Measurements from ENCODE around the gene WASF1.
"Not testable (repeated sequence)": the region's sequence is repeated elsewhere in the genome, so short reads cannot be mapped to it uniquely, and the experiment has no call there.

The WASF1 gene

DNA sequence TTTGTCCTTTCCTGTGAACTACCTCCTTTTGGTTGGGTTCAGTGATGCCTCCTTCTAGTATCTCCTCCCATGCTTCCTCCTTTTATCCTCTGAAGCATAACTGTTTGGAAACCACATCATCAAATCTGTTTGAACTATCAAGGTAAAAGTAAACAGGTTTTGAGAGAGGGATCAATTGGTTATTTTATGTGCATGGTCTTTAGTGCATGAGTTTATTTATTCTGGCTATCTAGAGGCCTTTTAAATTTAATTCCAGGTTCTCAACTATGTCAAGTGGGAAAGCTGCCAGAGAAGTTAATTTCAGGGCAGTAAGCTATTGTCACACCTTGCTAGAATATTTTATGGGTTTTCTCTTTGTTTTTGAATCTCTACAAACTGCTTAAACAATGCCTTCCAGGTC lies 54.1 kb downstream of the WASF1 start:
- Histone ChIP-seq H3K9me3 (ENCODE audit: control insufficient read depth, low read length) (no peaks in the 10 kb centered on the region), H3K4me3 (ENCODE audit: insufficient read depth, low read depth, low read length) (no peak overlapping the region), H3K27ac (ENCODE audit: insufficient read depth, low read depth, low read length, poor library complexity, severe bottlenecking) (no peak overlapping the region), H3K4me1 (ENCODE audit: control insufficient read depth, insufficient read depth, low read length) (no peaks in the 10 kb centered on the region), H3K36me3 (ENCODE audit: control insufficient read depth, insufficient read depth, low read length) (peaks cover 20% of the 10 kb centered on the region), H3K27me3 (ENCODE audit: control insufficient read depth, insufficient read depth, low read length, poor library complexity, severe bottlenecking) (no peaks in the 10 kb centered on the region)

DNA sequence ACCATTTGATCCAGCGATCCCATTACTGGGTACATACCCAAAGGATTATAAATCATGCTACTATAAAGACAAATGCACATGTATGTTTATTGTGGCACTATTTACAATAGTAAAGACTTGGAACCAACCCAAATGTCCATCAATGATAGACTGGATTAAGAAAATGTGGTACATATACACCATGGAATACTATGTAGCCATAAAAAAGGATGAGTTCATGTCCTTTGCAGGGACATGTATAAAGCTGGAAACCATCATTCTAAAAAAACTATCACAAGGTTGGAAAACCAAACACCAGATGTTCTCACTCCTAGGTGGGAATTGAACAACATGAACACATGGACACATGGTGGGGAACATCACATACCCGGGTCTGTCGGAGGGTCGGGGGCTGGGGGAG lies 57.8 kb downstream of the WASF1 start:
- H3K9me3 ChIP-seq (ENCODE audit: control insufficient read depth, low read length); H3K27me3 ChIP-seq (ENCODE audit: control insufficient read depth, insufficient read depth, low read length, poor library complexity, severe bottlenecking); H3K27ac ChIP-seq (ENCODE audit: insufficient read depth, low read depth, low read length, poor library complexity, severe bottlenecking); H3K4me1 ChIP-seq (ENCODE audit: control insufficient read depth, insufficient read depth, low read length); H3K4me3 ChIP-seq (ENCODE audit: insufficient read depth, low read depth, low read length): not testable (repeated sequence)
- peaks cover 20% of the 10 kb centered on the region for H3K36me3 ChIP-seq (ENCODE audit: control insufficient read depth, insufficient read depth, low read length)
- 87 to 89% methylated on average over 4 of the region's 4 CpGs for WGBS, 2 experiments

DNA sequence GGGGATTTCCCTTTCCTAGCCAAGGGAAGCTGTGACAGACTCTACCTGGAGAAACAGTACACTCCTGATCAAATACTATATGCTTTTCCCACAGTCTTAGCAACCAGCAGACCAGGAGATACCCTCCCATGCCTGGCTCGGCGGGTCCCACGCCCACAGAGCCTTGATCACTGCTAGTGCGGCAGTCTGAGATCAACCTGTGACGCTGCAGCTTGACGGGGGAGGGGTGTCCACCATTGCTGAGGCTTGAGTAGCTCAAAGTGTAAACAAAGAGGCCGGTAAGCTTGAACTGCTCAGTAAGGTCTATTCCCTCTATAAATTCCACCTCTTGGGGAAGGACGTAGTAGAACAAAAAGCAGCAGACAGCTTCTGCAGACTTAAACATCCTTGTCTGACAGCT lies 63.2 kb downstream of the WASF1 start:
- Histone ChIP-seq H3K27ac (ENCODE audit: insufficient read depth, low read depth, low read length, poor library complexity, severe bottlenecking) (no peak overlapping the region), H3K4me3 (ENCODE audit: insufficient read depth, low read depth, low read length) (no peak overlapping the region), H3K27me3 (ENCODE audit: control insufficient read depth, insufficient read depth, low read length, poor library complexity, severe bottlenecking) (no peaks in the 10 kb centered on the region), H3K9me3 (ENCODE audit: control insufficient read depth, low read length) (no peaks in the 10 kb centered on the region), H3K4me1 (ENCODE audit: control insufficient read depth, insufficient read depth, low read length) (no peaks in the 10 kb centered on the region), H3K36me3 (ENCODE audit: control insufficient read depth, insufficient read depth, low read length) (no peaks in the 10 kb centered on the region)
- WGBS, 2 experiments: 82 to 85% methylated on average over 8 of the region's 8 CpGs

DNA sequence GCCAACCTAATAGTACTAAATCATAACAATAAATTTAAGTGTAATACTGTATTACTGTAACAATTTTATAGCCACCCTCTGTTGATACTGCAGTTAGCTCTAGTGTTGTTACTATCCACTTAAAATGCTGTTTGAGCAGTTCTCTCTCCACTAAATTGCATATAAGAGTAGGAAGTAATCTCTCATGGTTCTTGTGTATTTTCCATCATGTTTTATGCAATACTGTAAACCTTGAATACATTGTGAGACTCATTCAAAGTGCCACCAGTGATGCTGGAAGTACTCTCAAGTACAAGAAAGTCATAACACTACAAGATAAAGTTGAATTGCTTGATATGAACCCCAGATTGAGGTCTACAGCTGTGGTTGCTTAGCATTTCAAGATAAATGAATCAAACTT lies 65.5 kb downstream of the WASF1 start:
- no peak overlapping the region for H3K27ac ChIP-seq (ENCODE audit: insufficient read depth, low read depth, low read length, poor library complexity, severe bottlenecking)
- no peaks in the 10 kb centered on the region for H3K36me3 ChIP-seq (ENCODE audit: control insufficient read depth, insufficient read depth, low read length)
- no peak overlapping the region for H3K4me3 ChIP-seq (ENCODE audit: insufficient read depth, low read depth, low read length)
- no peaks in the 10 kb centered on the region for H3K4me1 ChIP-seq (ENCODE audit: control insufficient read depth, insufficient read depth, low read length)
- H3K27me3 ChIP-seq (ENCODE audit: control insufficient read depth, insufficient read depth, low read length, poor library complexity, severe bottlenecking): no peaks in the 10 kb centered on the region
- no peaks in the 10 kb centered on the region for H3K9me3 ChIP-seq (ENCODE audit: control insufficient read depth, low read length)

DNA sequence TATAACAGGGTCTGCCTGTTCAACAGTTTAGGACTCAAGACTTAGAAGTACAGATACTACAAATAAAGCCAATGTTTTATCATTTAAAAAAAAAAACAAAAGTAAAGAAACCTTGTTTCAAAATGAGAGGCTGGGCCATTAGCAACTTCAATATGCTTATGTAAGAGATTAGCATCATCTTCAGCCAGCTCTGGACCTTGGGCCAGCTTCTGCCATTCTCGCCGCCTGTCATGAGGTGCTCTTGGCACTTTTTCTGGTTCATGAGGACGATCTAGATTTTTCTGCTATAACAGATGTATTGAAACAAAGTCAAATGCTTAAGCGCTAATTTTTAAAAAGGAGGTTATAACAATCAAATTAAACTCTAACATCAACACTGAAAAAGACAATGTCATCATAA lies 74.2 kb downstream of the WASF1 start:
- 94 to 98% methylated on average over 3 of the region's 4 CpGs for WGBS, 2 experiments
- H3K27ac ChIP-seq (ENCODE audit: insufficient read depth, low read depth, low read length, poor library complexity, severe bottlenecking): no peak overlapping the region
- no peaks in the 10 kb centered on the region for H3K27me3 ChIP-seq (ENCODE audit: control insufficient read depth, insufficient read depth, low read length, poor library complexity, severe bottlenecking)
- peaks cover 21% of the 10 kb centered on the region for H3K36me3 ChIP-seq (ENCODE audit: control insufficient read depth, insufficient read depth, low read length)
- no peaks in the 10 kb centered on the region for H3K4me1 ChIP-seq (ENCODE audit: control insufficient read depth, insufficient read depth, low read length)
- no peaks in the 10 kb centered on the region for H3K9me3 ChIP-seq (ENCODE audit: control insufficient read depth, low read length)
- no peak overlapping the region for H3K4me3 ChIP-seq (ENCODE audit: insufficient read depth, low read depth, low read length)

DNA sequence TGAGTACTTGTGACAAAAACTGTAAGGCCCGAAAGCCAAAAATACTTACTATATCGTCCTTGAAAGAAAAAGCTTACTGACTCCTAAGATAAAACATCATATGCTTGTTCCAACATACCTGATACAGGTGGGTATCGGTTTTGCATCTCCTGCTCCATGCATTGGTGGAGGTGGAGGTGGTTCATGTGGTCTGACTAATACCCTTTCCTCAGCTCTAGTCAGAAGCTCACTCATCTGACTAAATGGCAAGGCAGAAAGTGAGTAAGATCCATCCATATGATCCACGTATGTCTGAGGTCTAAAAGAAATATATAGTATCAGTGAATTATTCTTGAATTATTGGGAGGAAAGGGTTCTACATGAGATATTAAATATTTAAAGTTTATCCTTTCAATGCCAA lies 76.2 kb downstream of the WASF1 start:
- H3K9me3 ChIP-seq (ENCODE audit: control insufficient read depth, low read length): no peaks in the 10 kb centered on the region
- no peak overlapping the region for H3K27ac ChIP-seq (ENCODE audit: insufficient read depth, low read depth, low read length, poor library complexity, severe bottlenecking)
- peaks cover 21% of the 10 kb centered on the region for H3K36me3 ChIP-seq (ENCODE audit: control insufficient read depth, insufficient read depth, low read length)
- 91 to 97% methylated on average over 4 of the region's 4 CpGs for WGBS, 2 experiments
- H3K4me3 ChIP-seq (ENCODE audit: insufficient read depth, low read depth, low read length): no peak overlapping the region
- no peaks in the 10 kb centered on the region for H3K27me3 ChIP-seq (ENCODE audit: control insufficient read depth, insufficient read depth, low read length, poor library complexity, severe bottlenecking)
- H3K4me1 ChIP-seq (ENCODE audit: control insufficient read depth, insufficient read depth, low read length): no peaks in the 10 kb centered on the region

DNA sequence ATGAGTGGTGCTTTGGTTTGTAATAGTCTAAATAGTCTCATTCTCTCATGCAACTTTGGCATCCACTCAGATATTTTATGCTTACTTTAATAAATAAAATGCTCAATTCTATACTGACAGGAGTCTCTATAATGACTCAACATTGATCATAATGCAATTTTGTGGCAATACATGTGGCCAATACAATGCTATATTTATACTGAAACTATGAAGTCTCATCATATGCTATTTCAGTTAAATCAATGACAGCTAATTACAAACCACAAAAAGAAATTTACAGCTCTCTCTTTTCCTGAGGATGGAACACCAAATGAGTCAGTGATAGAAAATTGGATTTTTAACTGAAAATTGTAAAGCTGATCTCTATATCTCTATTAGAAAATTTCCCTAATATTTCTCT lies 77.1 kb downstream of the WASF1 start:
- peaks cover 21% of the 10 kb centered on the region for H3K36me3 ChIP-seq (ENCODE audit: control insufficient read depth, insufficient read depth, low read length)

DNA sequence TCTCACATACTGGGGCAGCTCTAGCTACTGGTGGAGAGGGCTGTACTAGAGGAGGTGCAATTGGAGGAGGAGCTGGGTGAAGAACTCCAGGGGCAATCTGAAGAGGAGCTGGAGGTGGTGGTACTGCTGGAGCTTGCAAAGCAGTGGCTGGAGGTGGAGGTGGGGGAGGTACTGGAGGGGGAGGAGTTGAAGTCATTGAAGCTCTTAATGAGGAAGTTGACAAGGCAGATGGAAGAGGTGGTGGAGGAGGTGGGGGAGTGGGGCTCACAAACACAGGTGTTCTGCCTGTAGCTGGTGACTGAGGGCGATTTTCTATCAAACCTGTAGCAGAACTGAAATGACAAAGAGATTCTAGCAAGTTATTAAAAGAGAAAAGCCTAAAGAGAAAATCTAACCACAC lies 77.6 kb downstream of the WASF1 start:
- Histone ChIP-seq H3K4me3 (ENCODE audit: insufficient read depth, low read depth, low read length) (no peak overlapping the region), H3K27ac (ENCODE audit: insufficient read depth, low read depth, low read length, poor library complexity, severe bottlenecking) (no peak overlapping the region), H3K9me3 (ENCODE audit: control insufficient read depth, low read length) (no peaks in the 10 kb centered on the region), H3K4me1 (ENCODE audit: control insufficient read depth, insufficient read depth, low read length) (peaks cover 9% of the 10 kb centered on the region), H3K36me3 (ENCODE audit: control insufficient read depth, insufficient read depth, low read length) (peaks cover 21% of the 10 kb centered on the region), H3K27me3 (ENCODE audit: control insufficient read depth, insufficient read depth, low read length, poor library complexity, severe bottlenecking) (no peaks in the 10 kb centered on the region)
- 75 to 89% methylated on average over 1 of the region's 1 CpG for WGBS, 2 experiments

More for the DNA sequence above, 77.1 kb downstream of the WASF1 start:
- no peaks in the 10 kb centered on the region for H3K27me3 ChIP-seq (ENCODE audit: control insufficient read depth, insufficient read depth, low read length, poor library complexity, severe bottlenecking)
- peaks cover 6% of the 10 kb centered on the region for H3K4me1 ChIP-seq (ENCODE audit: control insufficient read depth, insufficient read depth, low read length)
- no peak overlapping the region for H3K4me3 ChIP-seq (ENCODE audit: insufficient read depth, low read depth, low read length)
- H3K9me3 ChIP-seq (ENCODE audit: control insufficient read depth, low read length): no peaks in the 10 kb centered on the region
- H3K27ac ChIP-seq (ENCODE audit: insufficient read depth, low read depth, low read length, poor library complexity, severe bottlenecking): no peak overlapping the region

DNA sequence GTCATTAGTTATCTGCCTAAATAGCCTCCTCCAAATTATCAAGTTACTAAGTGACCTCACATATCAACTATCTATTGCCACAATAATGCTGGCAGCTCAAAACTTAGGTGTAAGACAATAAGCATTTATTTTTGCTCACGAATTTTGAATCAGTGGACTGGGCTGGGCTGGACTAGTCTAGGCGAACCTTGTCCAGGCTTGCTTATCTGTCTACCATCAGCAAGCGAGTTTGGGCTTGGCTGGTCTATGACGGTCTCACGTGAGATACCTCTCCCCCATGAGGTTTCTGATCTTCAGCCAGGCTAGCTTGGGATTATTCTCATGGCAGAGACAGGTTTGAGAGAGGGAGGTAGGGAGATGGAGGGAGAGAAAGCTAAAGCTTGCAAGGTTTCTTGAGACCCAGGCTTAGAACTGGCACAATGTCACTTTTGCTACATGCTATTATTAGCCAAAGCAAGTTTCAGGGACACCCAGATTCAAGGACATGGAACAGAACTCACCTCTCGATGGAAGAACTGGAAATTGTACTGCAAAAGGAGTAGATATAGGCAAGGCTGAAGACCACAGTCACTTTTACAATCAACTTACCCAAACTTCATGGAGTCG lies 80.9 kb downstream of the WASF1 start:
- Histone ChIP-seq H3K4me1 (ENCODE audit: control insufficient read depth, insufficient read depth, low read length) (peaks cover 9% of the 10 kb centered on the region), H3K36me3 (ENCODE audit: control insufficient read depth, insufficient read depth, low read length) (peaks cover 17% of the 10 kb centered on the region), H3K9me3 (ENCODE audit: control insufficient read depth, low read length) (no peaks in the 10 kb centered on the region), H3K4me3 (ENCODE audit: insufficient read depth, low read depth, low read length) (no peak overlapping the region), H3K27me3 (ENCODE audit: control insufficient read depth, insufficient read depth, low read length, poor library complexity, severe bottlenecking) (no peaks in the 10 kb centered on the region), H3K27ac (ENCODE audit: insufficient read depth, low read depth, low read length, poor library complexity, severe bottlenecking) (no peak overlapping the region)
- WGBS, 2 experiments: 96% methylated on average over 7 of the region's 7 CpGs

DNA sequence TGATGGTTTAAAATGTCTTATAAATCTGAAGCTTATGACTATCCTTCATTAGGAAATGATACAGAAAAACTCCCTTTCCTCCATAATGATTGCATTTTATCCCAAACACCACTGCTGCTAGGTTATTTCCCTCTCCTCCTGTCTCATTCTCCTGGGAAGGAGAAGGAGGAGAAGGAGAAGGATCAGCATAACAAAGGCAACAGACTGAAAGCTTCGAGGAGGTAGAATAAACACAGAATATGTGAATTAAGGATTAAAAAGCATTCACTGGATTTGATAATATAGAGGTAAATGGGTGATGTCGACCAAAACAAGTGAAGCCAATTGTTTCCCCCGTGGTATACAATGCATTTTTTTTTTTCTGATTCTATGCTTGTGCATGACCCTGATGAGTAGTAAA lies 82.0 kb downstream of the WASF1 start:
- Histone ChIP-seq H3K4me1 (ENCODE audit: control insufficient read depth, insufficient read depth, low read length) (peaks cover 9% of the 10 kb centered on the region), H3K36me3 (ENCODE audit: control insufficient read depth, insufficient read depth, low read length) (peaks cover 16% of the 10 kb centered on the region), H3K27me3 (ENCODE audit: control insufficient read depth, insufficient read depth, low read length, poor library complexity, severe bottlenecking) (no peaks in the 10 kb centered on the region), H3K27ac (ENCODE audit: insufficient read depth, low read depth, low read length, poor library complexity, severe bottlenecking) (no peak overlapping the region), H3K4me3 (ENCODE audit: insufficient read depth, low read depth, low read length) (no peak overlapping the region), H3K9me3 (ENCODE audit: control insufficient read depth, low read length) (no peaks in the 10 kb centered on the region)
- WGBS, 2 experiments: 8 to 14% methylated on average over 3 of the region's 3 CpGs

DNA sequence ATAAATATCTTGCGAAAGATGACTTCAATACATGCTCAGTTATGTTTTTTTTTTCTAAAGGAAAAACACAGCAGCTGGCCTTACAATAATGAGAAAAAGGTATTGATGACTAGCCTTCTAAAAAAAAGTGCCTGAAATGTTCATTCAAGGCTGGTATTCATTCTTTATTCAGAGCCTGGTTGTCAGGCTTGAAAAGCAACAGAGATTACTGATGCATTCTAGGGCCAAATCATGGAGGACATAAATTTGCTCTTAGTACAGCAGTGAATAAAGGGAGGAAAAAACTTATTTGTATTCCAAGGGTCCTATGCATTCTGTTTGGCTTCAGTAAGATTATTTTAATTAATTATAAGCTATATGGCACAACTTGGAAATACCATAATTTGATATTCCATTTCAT lies 83.5 kb downstream of the WASF1 start:
- H3K36me3 ChIP-seq (ENCODE audit: control insufficient read depth, insufficient read depth, low read length): peaks cover 3% of the 10 kb centered on the region
- H3K27ac ChIP-seq (ENCODE audit: insufficient read depth, low read depth, low read length, poor library complexity, severe bottlenecking): no peak overlapping the region
- peaks cover 9% of the 10 kb centered on the region for H3K4me1 ChIP-seq (ENCODE audit: control insufficient read depth, insufficient read depth, low read length)
- no peaks in the 10 kb centered on the region for H3K27me3 ChIP-seq (ENCODE audit: control insufficient read depth, insufficient read depth, low read length, poor library complexity, severe bottlenecking)
- H3K9me3 ChIP-seq (ENCODE audit: control insufficient read depth, low read length): no peaks in the 10 kb centered on the region
- WGBS, 2 experiments: 100% methylated on average over 1 of the region's 1 CpG; no CpG with 5 or more reads in 1 of the 2 experiments
- H3K4me3 ChIP-seq (ENCODE audit: insufficient read depth, low read depth, low read length): no peak overlapping the region

All from ectodermal cell (in vitro differentiated cells).